ENCODE results near the gene LNX1. TPM values are rescaled to one million over a fixed set of nuclear protein-coding genes. Genes with fewer than 3 reads are reported as not detected.

Gene LNX1
- total and polyA plus RNA-seq, 9 of the 15 experiments (the other 6 are each of a cell fraction or from before 2014, with no cell fraction given) = 0.40 to 3.6 (median 2.2) TPM

- TF ChIP-seq ZNF408 (CRISPR knock-in tag; IDR thresholded peaks at IDR 0.05; ENCODE audit: low read depth) (no peak), HMGN3 (IDR thresholded peaks at IDR 0.05; ENCODE audit: borderline replicate concordance, extremely low read depth, insufficient read length, low read depth, low read length) (no peak), ZNF41 (CRISPR knock-in tag; conservative IDR thresholded peaks at IDR 0.05) (no peak), ATF3 (IDR thresholded peaks at IDR 0.05) (no peak), ATF3 (CRISPR knock-in tag; conservative IDR thresholded peaks at IDR 0.05) (no peak), HINFP (tag; conservative IDR thresholded peaks at IDR 0.05; ENCODE audit: low read depth) (no peak), DDX20 (tag; IDR thresholded peaks at IDR 0.05; ENCODE audit: low read depth) (no peak)
Observed at GRCh38 chr4:53618321-53618720, 27.0 kb upstream of the LNX1 start (continued).

- BruUV-seq (replicated peaks) = no TSS peak
- POLR2A ChIA-PET = no interaction called here
- H3K9me1 ChIP-seq (ENCODE audit: control insufficient read depth, insufficient read depth, low read length) = no peaks in the 10 kb centered on the region
- ATAC-seq (no peak), DNase-seq (ENCODE audit: extremely low read depth in 1 of 4, low spot score in 3 of 4) (no peak), FAIRE-seq (no peak)
- H3K4me2 ChIP-seq (ENCODE audit: insufficient read depth, low read length) = no peak overlapping the region
- no peaks in the 10 kb centered on the region for H3K4me1 ChIP-seq (replicated peaks in 1 of 2; ENCODE audit: control insufficient read depth in 2 of 2, insufficient read depth in 2 of 2, low read length in 2 of 2)
- no peak overlapping the region for H2AFZ ChIP-seq (ENCODE audit: low read depth, low read length)
- no peaks in the 10 kb centered on the region for H4K20me1 ChIP-seq (replicated peaks; ENCODE audit: control insufficient read depth, insufficient read depth, low read length)
- no peaks in the 10 kb centered on the region for H3K79me2 ChIP-seq (ENCODE audit: control insufficient read depth, insufficient read depth, low read length)
- CTCF ChIA-PET (ENCODE audit: low intra/inter-chr PET ratio) = no interaction called here
- no peak overlapping the region for H3K4me3 ChIP-seq
- no peaks in the 10 kb centered on the region for H3K9me3 ChIP-seq (replicated peaks; ENCODE audit: control insufficient read depth, insufficient read depth, low read depth, low read length)
- in situ Hi-C loops (cut with MboI) (no loop called here), intact Hi-C loops (cut with micrococcal nuclease) (no loop called here)
- no peak overlapping the region for H3K27ac ChIP-seq (ENCODE audit: extremely low read depth, low read depth, low read length)
- no peaks in the 10 kb centered on the region for H3K36me3 ChIP-seq (ENCODE audit: control insufficient read depth, insufficient read depth, low read length)
- no peaks in the 10 kb centered on the region for H3K27me3 ChIP-seq (ENCODE audit: control insufficient read depth in 2 of 2, insufficient read depth in 2 of 2, low read length in 2 of 2)
- H3K9ac ChIP-seq (ENCODE audit: insufficient read depth in 1 of 2, low read depth in 2 of 2, low read length in 2 of 2) = no peak overlapping the region
- TF ChIP-seq BCLAF1 (IDR thresholded peaks at IDR 0.05; ENCODE audit: borderline replicate concordance in 1 of 2, control insufficient read depth in 1 of 2, low read depth in 2 of 2, low read length in 1 of 2) (no peak), KDM2B (CRISPR knock-in tag; IDR thresholded peaks at IDR 0.05) (no peak), ZFP91 (CRISPR knock-in tag; IDR thresholded peaks at IDR 0.05) (no peak), RBM15 (IDR thresholded peaks at IDR 0.05; ENCODE audit: insufficient read depth, low read length) (no peak), SPI1 (IDR thresholded peaks at IDR 0.05; ENCODE audit: borderline replicate concordance, low read depth, low read length) (no peak)
Observed at GRCh38 chr4:53617101-53617680, 25.9 kb upstream of the LNX1 start.
